Stimulated activated CD4-positive, alpha-beta T cell treated with anti-CD3 and anti-CD28 coated beads, Interleukin-15, amount 100 ng/mL, for 48 hours (primary cell): ENCODE measurements around the gene RAD51B.
"Not testable (repeated sequence)": the region's sequence is repeated elsewhere in the genome, so short reads cannot be mapped to it uniquely, and the experiment has no call there.

ENCODE experiments used
- DNase-seq, 2 donors: peaks; one replicate each; pipeline ENCODE4 v3.0.0-alpha.2; 2020; ENCODE audit warnings: low read depth in 2 of 2

Gene RAD51B

DNA sequence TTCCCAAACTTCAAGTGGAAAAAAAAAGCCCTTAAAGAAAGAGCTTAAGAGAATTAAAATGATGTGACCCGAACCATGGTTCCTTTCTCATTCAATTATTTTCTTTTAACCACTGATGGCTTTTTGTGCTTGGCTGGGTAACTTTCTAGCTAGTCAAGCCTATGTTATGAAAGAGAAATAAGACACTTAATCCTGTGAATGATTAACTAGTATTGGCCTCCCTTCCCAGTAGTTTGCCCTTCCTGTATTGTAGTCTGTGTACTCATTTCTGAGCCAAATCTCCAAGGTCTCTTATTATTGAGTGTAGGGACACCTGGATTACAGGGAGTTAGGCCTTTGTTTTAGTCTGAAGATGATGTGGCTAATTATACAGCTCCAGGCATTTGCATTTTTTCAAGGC, 353.0 kb downstream of the RAD51B start:
- DNase-seq, result no peak

DNA sequence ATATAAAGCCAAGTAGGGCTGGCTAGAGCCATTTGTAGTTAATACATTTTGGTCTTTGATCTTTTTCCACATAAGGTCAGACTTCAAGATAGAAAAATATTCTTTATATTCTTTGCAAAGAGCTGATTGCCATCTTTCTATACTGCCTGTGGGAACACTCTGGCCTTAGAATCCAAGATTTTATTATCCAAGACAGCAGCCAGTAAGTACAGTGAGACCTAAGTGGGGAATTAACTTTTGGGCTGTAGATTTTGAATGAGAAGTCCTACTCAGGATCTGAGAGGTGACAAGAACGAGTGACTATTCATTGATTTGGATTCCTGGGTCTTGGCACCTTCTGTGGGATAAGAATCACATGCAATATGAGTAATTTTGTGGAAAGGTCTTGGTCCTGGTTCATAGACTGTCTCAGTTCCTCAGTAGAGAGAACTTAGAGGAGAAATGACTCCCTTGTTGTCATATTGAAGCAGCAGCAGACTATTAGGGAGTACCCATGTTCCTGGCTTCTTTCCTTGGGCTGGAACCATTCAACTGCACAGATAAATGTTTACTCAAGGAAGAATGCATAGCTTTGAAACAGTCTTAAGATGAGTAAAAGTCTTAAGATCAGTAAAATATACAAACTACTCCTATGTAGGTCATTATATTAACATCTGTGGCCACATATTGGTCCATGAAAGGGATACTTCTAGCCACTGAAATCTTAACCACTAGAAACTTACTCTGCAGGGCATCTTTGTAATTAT, 353.8 kb downstream of the RAD51B start:
- no peak for DNase-seq

DNA sequence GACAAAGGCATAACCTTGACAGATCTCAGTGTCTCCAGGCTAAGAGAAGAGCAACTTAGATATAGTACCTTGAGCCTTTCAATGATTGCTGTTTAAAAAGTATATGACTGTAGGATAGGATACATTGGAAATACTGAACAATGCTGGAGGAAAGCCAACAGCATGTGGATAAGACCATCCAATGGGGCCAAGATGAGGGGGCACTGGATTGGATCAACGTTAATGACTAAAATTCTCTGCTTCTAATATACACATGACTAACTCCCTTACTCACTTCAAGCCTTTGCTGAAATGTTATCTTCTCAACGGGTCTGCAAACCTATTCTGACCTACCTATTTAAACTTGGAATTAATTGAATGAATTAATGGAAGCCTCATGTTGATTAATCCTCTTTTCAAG, 354.9 kb downstream of the RAD51B start:
- DNase-seq, result no peak

DNA sequence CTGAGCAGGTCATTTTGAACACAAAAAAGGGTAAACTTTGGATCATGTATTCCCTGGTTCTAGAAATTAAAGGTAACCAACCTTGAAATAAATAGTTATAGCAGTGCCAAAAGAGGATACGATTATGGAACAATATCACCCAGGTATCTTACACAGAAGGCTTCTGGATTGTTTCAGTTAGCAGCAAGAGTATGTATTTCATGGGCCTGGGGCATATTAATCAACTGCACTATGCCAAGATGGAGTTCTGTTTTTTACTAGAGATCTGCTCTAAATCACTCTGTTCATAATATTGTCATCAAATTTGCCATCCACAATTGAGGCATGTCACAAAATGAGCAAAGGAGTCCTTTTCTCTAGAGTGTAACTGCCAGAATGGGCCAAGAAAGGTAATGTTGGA, 357.1 kb downstream of the RAD51B start:
- DNase-seq, result no peak

DNA sequence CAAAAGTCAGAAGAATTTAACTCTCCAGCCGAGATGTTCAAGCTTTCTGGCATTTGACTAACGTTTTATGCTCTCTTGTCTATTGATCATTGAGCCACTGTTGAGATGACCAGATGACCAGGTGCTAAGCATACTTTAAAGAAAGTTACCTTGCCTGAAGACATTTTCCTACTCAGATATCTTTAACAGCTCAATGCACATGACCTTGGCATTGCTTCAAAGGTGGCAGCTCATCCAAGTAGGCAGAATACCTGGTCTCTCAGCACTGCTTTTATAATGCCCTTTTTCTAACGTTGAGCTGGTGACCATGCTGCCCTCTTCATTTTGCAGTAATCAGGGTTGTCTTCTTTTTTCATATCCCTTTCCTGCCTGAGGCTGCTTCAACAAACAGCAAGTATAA, 358.1 kb downstream of the RAD51B start:
- DNase-seq, result no peak

DNA sequence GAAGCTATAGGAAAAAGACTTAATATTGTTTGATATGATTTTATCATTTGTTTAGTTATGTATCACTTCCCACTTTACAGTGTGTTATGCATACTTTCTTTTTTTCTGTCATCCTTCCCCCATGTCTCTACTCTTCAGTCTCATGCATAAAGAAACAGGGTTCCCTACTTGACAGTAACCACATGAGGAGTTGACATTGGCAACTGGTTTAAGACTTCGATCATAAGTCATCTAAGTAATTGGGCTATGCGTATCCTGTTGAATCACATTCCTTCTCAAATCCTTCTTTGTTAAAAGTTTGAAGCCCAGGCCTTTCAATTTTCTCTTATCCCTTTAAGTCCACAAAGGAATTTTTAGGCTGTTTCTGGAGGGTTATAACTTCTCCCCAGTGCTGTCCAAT, 358.7 kb downstream of the RAD51B start:
- no peak for DNase-seq

DNA sequence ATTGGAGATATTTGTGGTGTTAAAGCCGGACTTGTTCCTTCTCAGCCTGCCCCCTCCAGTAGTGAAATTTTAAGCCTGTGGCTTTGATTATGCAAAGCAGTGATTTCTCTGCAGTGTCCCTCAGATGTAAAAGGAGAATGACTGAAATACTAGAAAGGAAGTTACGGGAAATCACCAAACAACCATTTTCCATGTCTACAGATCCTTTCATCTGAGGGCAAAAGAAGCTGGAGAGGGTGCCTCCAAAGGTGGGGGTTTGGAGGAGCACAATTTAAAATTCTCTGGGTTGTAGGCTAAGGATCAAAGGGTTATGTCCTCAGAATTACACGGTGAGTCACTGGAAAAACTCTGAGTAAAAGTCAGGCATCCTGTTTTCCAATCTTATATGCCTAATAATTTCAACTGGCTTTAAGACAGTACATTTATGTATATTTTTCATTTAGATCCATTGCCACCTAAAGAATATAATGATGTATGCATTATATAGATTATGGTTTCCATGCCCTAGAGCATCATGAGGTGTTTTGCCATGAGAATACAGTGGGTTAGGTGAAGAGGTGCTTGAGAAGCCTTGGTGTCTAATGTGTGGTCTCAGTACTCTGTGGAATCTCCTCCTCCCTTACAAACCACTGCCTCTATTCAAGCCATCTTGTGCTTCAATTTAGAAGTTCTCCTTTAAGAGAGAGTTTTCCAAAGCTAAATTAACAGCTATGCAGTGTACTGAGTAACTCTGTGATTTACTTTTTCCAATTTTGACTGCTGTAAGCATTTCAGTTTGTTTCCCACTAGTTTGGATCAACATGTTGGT, 362.1 kb downstream of the RAD51B start:
- no peak for DNase-seq

DNA sequence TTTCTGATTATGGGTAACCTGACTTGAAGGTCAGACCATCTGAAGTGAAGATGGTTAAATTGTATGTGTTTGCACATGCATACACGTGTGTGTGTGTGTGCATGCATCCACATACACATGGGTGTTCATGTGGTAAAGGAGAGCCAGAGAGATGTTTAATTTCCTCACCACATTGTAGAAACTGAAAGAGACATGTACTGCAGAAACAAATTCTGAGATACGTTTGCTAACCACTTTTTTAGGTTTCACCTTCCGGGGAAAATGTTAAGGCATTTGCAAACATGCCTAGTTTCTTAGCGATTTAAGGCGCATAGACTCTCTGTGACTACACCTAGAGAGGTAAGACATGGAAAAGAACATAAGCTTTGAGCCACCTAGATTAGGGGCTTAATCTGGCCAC, 362.9 kb downstream of the RAD51B start:
- no peak for DNase-seq

DNA sequence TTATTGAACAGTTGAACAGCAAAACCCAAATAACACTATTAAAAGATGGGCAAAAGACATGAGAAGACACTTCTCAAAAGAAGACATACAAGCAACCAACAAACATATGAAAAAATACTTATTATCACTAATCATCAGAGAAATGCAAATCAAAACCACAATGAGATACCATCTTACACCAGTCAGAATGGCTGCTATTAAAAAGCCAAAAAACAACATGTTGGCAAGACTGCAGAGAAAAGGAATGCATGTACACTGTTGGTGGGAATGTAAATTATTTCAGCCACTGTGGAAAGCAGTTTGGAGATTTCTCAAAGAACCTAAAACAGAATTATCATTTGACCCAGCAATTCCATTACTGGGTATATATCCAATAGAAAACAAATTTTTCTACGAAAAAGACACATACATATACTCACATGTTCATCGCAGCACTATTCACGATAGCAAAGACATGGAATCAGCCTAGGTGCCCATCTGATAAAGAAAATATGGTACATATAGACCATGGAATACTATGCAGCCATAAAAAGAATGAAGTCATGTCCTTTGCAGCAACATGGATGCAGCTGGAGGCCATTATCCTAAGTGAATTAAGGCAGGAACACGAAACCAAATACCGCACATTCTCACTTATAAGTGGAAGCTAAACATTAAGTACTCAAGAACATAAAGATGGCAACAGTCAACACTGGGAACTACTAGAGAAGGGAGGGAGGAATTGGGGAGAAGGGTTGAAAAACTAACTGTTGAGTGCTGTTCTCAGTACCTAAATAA, 367.1 kb downstream of the RAD51B start:
- DNase-seq, result not testable (repeated sequence)

DNA sequence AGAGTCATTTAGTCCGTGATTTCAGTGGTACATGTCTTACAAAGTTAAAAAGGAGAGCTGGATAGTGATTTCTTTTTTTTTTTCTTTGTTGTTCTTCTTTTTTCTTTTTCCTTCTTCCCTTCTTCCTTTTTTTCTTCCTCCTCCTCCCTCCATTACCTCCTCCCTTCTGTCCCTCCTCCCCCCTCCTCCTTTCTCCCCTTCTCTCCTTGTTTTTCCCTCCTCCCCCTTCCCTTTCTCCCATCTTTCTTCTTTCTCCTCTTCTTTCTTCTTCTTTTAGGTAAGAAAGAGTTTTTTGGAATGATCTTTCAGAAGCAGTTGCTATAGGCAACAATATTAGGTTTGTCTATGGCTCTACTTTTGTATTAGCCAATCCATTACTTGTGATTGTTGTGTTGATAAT, 368.6 kb downstream of the RAD51B start:
- no peak for DNase-seq

DNA sequence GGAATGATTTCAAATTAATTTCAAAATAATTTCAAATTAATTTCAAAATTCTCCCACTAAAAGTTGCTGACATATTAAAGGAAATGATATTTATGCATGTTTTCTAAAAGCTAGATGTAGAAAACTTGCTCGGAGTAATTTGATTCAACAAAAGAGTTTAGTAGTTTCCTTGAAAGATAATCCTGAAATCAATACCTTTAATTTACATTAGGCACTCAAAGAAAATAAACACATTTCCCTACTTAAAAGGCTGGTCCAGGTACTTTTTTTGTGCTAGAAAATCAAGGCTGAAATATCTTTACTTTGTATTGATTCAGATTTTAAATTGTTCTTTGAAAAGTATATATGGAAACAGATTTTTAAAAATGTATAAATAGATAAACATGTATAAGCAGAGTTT, 370.5 kb downstream of the RAD51B start:
- no peak for DNase-seq

DNA sequence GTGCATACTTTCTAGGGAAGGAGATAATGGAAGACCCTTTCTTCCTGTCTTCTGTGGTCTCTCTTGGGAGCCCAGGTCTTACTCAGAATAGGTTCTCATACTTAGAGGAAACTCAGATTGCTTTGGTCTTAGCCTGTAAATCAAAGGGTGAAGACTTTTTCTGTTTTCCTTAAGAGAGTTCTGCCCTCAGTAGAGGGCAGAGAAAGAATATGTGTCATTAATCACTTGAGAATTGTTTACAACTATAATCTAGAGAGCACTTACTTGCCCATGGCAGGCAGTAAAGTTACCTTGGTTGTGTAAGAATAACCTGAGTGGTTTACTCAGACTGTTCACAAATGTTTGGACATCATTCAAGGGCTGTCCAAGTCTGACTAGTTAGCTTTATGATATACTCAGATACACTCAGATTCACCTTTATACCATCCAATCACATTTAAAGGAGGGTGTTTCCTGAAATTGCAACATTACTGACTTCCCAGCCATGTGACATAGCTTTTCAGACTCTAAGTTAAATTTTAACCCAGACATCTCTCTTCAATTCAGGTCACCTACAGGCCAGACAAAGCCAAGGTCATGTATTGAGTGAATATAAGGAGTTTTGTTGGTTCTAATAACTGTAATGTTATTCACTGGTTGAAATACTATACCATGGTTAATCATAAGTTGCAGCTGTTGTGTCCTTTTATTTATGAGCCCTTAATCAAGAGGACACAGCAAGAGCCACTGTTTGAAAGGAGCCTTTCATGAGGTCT, 372.2 kb downstream of the RAD51B start:
- no peak for DNase-seq

DNA sequence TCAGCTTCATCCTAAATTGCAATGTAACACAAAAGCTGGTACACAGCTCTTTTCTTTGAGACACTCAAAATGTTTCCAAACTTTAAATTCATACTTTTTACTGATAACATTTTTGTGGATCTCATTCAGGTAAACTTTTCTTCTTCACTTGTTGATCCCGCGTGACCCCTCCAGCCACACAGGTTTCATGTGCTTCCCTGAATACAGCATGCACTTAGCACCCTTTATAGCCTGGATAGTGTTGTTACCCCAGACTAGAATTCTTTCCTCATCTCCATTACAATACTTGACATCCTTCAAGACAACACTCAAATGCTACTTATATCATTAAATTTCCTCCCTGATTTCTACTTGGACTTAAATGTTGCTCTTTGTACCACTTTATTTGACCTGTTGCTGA, 373.4 kb downstream of the RAD51B start:
- DNase-seq, result no peak

DNA sequence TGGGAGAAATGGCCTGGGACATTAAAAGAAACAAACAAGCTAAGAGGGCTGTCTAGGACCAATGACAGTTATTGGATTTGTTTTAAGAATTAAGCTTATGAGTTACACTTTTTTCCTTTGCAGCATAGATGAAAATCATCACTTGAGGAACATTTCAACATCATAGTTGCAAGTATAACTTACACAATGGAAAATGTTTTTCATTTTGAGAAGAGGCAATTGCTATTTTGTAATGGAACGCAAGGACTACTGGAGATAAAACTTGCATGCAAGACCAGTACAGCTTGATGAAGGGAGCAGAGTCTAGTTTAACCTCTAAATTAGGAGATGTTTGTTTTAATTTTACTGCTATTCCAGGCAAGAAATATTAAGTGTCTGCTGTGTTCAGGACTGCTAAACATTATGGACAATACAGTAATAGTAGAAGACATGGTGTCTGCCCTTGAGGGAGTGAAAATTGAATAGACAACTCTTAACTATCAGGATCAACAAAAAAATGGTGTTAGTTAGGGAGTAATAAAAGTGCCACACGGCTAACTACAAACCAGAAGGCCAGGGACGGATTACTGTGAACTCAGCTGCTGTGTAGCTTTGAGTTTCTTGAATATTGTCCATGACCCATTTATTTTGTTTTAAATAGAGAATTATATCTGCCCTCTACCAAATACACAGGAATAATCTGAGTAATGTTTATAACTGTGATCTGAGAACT, 374.5 kb downstream of the RAD51B start:
- no peak for DNase-seq

DNA sequence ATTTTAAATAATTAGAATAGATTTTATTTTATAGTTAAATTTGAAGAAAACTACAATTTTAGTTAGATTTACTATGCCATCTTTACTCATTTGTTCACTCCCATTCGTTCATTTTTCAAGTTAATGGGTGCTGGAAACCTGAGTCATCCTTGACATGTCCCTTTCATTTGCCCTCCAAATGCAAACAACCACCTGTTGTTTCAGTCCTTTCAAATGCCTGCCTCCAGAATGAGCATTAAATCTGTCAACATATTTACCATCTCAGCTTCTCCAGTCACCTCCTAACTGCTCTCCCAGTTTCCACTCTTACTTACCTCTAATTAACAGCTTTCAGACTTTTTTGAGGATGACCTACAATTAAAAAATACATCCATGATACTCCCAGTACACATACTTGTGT, 375.5 kb downstream of the RAD51B start:
- DNase-seq, result no peak

DNA sequence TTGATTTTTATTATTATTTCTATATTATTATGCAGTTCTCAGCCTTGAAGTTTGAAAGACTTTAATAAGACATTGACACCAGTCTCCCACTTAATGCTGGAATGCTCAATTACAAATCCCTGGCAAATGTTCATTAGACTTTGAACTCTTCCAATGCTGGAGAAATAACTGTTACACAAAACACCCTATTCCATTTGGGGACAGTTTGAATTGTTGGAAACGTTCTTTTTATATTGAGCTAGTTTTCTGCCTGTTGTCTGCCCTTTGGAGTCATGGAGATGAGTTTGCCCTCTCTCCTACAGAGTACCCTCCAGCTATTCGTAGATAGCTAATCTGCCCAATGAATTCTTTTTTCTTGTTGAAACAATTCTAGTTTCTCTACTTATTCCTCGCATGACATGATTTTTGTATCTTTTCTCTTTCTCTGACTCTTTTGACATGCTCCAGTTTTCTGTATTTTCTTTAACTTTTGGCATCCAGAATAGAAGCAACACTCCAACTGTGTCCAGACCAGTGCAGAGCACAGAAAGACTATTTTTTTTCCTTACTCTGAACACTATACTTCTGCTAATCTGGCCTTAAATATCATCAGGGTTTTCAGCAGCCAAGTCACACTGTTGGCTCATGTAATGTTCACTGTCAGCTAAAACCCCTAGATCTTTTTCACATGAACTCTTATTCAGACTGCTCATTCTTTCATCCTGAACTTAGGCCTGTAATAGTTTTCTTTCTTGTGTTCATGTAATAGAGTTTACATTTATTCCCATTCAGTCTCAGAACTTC, 379.3 kb downstream of the RAD51B start:
- DNase-seq, result no peak

DNA sequence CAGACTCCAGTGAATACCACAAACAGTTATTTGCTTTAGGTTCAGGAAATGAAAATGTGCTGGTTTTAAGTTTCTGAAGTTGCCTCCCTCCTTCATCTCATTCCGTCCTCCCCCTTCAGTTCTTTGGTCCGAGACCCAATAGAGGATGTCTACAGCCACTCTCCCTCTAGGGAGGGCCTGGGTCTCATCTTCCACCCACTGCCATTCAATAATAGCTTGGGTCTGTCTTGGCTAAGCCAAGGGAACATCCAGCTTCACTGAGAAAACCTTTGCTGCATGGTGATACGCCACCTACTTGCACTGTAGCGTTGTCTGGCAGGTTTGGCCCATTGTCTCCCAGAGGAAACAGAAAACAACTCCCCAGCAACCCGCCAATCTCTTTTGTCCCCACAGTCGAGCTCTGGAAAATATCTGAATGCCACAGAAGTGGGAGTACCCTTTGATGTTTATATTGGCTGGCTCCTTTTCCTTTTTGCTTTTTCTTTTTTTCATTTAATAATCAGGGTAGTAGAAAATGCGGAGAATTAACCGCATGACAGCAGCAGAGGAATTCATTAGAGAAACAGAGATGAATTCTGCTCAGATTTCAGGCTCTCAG, 380.1 kb downstream of the RAD51B start:
- DNase-seq, result no peak

DNA sequence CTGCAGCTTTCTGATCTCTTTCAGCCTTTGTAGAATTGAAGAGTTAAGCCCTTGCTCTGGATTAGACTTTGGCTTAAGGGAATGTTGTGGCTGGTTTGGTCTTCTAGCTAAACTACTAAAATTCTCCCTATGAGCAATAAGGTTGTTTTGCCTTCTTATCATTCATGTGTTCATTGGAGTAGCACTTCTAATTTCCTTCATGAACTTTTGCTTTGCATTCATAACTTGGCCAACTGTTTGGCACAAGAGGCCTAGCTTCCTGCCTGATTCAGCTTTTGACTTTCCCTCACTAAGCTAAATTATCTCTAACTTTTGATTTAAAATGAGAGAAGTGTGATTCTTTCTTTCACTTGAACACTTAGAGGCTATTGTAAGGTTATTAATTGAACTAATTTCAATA, 384.3 kb downstream of the RAD51B start:
- DNase-seq, result no peak

DNA sequence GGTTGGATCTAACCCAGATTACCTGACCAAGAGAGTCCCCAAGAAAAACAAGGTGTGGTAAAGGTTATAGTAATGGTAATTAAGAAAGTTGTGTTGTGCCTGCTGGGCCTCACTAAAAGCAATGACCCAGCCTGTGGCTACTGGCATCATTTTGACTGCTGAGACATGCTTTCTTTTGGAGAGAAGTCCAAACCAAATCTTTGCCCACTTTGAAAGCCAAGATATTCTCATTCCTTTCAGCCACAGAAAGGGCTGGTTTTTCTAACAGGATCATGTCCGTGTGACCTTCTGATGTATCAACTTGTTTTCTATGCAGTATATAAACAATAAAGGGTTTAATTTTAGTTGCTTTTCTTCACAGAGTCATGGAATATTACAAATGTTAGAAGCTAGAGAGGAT, 388.6 kb downstream of the RAD51B start:
- no peak for DNase-seq
